GM13977 (cell line): ENCODE measurements around the gene KIF5C.

ENCODE experiments used
- DNase-seq: peaks from one replicate; pipeline ENCODE4 v3.0.0; 2012; ENCODE audit warnings: low spot score
- CTCF ChIP-seq: IDR thresholded peaks from 2 replicates; pipeline ENCODE4 v1.5.1; 2012; ENCODE audit warnings: mild to moderate bottlenecking, control low read depth; ENCODE audit not compliant: insufficient read depth; ENCODE audit errors: extremely low read depth, missing control alignments
- in situ Hi-C: fragments of 300-500 bp; cut with MboI; formaldehyde crosslinking; loops from one replicate; pipeline ENCODE4 v1.12.0; 2022; ENCODE audit warnings: low sequenced_read_pairs, low pct_unique_long_range_greater_than_20kb, mixed read lengths, inconsistent platforms; ENCODE audit not compliant: unreplicated experiment

Gene KIF5C

GRCh38 chr2:148885209-148885608, 10.2 kb downstream of the KIF5C start:
- no peak for DNase-seq
- in situ Hi-C loops: no loop called here
- no peak for TF ChIP-seq CTCF

GRCh38 chr2:148885988-148886387, 11.0 kb downstream of the KIF5C start:
- no peak for TF ChIP-seq CTCF
- no peak for DNase-seq
- in situ Hi-C loops: no loop called here

- TF ChIP-seq CTCF: no peak
- no peak for DNase-seq
- in situ Hi-C loops: no loop called here
Observed at GRCh38 chr2:148887350-148888002, 12.4 kb downstream of the KIF5C start.

GRCh38 chr2:148888003-148888501, 13.0 kb downstream of the KIF5C start:
- in situ Hi-C loops: no loop called here
- TF ChIP-seq CTCF: no peak
- no peak for DNase-seq

GRCh38 chr2:148888986-148889385, 14.0 kb downstream of the KIF5C start:
- in situ Hi-C loops: no loop called here
- DNase-seq: no peak
- TF ChIP-seq CTCF: no peak

GRCh38 chr2:148893906-148894305, 18.9 kb downstream of the KIF5C start:
- TF ChIP-seq CTCF: no peak
- no peak for DNase-seq
- in situ Hi-C loops: no loop called here

GRCh38 chr2:148896136-148896535, 21.1 kb downstream of the KIF5C start:
- DNase-seq: no peak
- in situ Hi-C loops: no loop called here
- TF ChIP-seq CTCF: no peak
